Lower leg skin (tissue), 4 donors: Measurements from ENCODE around the gene PIK3R3. TPM values are rescaled to one million over a fixed set of nuclear protein-coding genes. Genes with fewer than 3 reads are reported as not detected.

Experiments used
- DNase-seq, 2 donors: peaks; one replicate each; pipeline ENCODE4 v3.0.0-alpha.2; 2019; ENCODE audit warnings: low spot score in 2 of 2
- H3K4me3 ChIP-seq: fragments of 200-600 bp; sonication (generic); 2 replicates; pipeline ENCODE4 v1.5.1; 2017; ENCODE audit warnings: mild to moderate bottlenecking, low read depth; ENCODE audit not compliant: poor library complexity, severe bottlenecking
- CTCF ChIP-seq, 3 donors: fragments of 450-650 bp; IDR thresholded peaks; one replicate each; pipeline ENCODE4 v1.5.1; 2016; ENCODE audit warnings: antibody characterized with exemption in 3 of 3, mild to moderate bottlenecking in 3 of 3, moderate library complexity in 2 of 3
- POLR2A ChIP-seq, 2 donors: fragments of 450-650 bp; IDR thresholded peaks; one replicate each; pipeline ENCODE4 v1.6.1; 2016 to 2017; ENCODE audit warnings: antibody characterized with exemption in 2 of 2, mild to moderate bottlenecking in 1 of 2, moderate library complexity in 1 of 2
- WGBS, 2 donors: methylation state at CpG; one replicate each; pipeline ENCODE4 v1.1.5; 2018; 5-methylcytosine and 5-hydroxymethylcytosine counted together
- intact Hi-C: fragments of 100-400 bp; cut with DNase I; formaldehyde crosslinking; loops from one replicate; pipeline ENCODE4 v1.15.0; 2023; ENCODE audit warnings: low total_unique reads
- total RNA-seq, 4 donors: library from RNA; depleted of rRNA; stranded (reverse); fragments of >200 nt; gene quantifications; one replicate each; pipeline ENCODE4 v1.1.0, GENCODE V29; 2016

PIK3R3 gene
- total RNA-seq, 4 donors from 2014 or later = 4.4 to 18.4 (median 11.7) TPM

GRCh38 chr1:46130606-46131005 lies 1.8 kb downstream of the PIK3R3 start:
- TF ChIP-seq POLR2A (IDR thresholded peaks at IDR 0.05) (no peak), CTCF (IDR thresholded peaks at IDR 0.05) (no peak)

GRCh38 chr1:46130121-46130520 lies 2.3 kb downstream of the PIK3R3 start:
- 67 to 69% methylated on average over 1 of the region's 1 CpG for WGBS, 2 donors
- DNase-seq = no peak
- H3K4me3 ChIP-seq = no peak overlapping the region
- TF ChIP-seq CTCF (IDR thresholded peaks at IDR 0.05) (no peak), POLR2A (IDR thresholded peaks at IDR 0.05) (no peak)
- intact Hi-C loops = no loop called here

More at GRCh38 chr1:46130606-46131005, 1.8 kb downstream of the PIK3R3 start:
- WGBS, 2 donors = 26 to 34% methylated on average over 5 of the region's 5 CpGs
- intact Hi-C loops = no loop called here
- no peak for DNase-seq
- H3K4me3 ChIP-seq = no peak overlapping the region

- no peak for TF ChIP-seq POLR2A (IDR thresholded peaks at IDR 0.05)
- TF ChIP-seq CTCF (IDR thresholded peaks at IDR 0.05) = no peak
- no peak overlapping the region for H3K4me3 ChIP-seq
- DNase-seq = no peak
- 84 to 86% methylated on average over 3 of the region's 3 CpGs for WGBS, 2 donors
- intact Hi-C loops = no loop called here
Observed at GRCh38 chr1:46128344-46128743, 4.1 kb downstream of the PIK3R3 start.

- intact Hi-C loops = no loop called here
- no peak for DNase-seq
- TF ChIP-seq POLR2A (IDR thresholded peaks at IDR 0.05) (no peak), CTCF (IDR thresholded peaks at IDR 0.05) (no peak)
Observed at GRCh38 chr1:46118856-46119255, 13.6 kb downstream of the PIK3R3 start.

GRCh38 chr1:46117810-46118494 lies 14.5 kb downstream of the PIK3R3 start:
- 83 to 86% methylated on average over 5 of the region's 5 CpGs for WGBS, 2 donors
- no peak for DNase-seq
- no peak overlapping the region for H3K4me3 ChIP-seq
- TF ChIP-seq POLR2A (IDR thresholded peaks at IDR 0.05) = no peak
- TF ChIP-seq CTCF (IDR thresholded peaks at IDR 0.05) = no peak
- intact Hi-C loops = no loop called here

More at GRCh38 chr1:46118856-46119255, 13.6 kb downstream of the PIK3R3 start:
- no peak overlapping the region for H3K4me3 ChIP-seq
